OCI-LY7 (cell line): ENCODE results near the gene CSRNP3. TPM values are rescaled to one million over a fixed set of nuclear protein-coding genes. Genes with fewer than 3 reads are reported as not detected.

Source experiments
- BruUV-seq: library from RNA; stranded (reverse); fragments of 400-500 nt; replicated peaks from 2 replicates; lab custom pipeline; 2021; lab: Mats Ljungman, UMichigan
- CTCF ChIA-PET: fragments of 300-600 bp; sonication (Branson Sonifier 250); formaldehyde crosslinking; loops from one replicate; lab custom pipeline; 2022; ENCODE audit warnings: antibody characterized with exemption; ENCODE audit not compliant: unreplicated experiment; lab: Charles Lee
- POLR2A ChIA-PET: fragments of 300-600 bp; sonication (Branson Sonifier 250); formaldehyde crosslinking; loops from one replicate; lab custom pipeline; 2022; ENCODE audit warnings: antibody characterized with exemption; lab: Charles Lee
- DNase-seq: peaks from one replicate; pipeline ENCODE4 v3.0.0-alpha.2; 2015; ENCODE audit warnings: low spot score
- H2AFZ ChIP-seq: fragments of 200-600 bp; sonication (generic), shearing (Covaris generic); 2 replicates; pipeline ENCODE4 v1.6.1; 2014; ENCODE audit warnings: mild to moderate bottlenecking, antibody characterized with exemption, low read length, moderate library complexity
- H3K27ac ChIP-seq: fragments of 200-600 bp; sonication (generic); 2 replicates; pipeline ENCODE4 v1.5.1; 2014; ENCODE audit warnings: mixed run types, low read depth, mild to moderate bottlenecking, moderate library complexity, low read length, inconsistent platforms; ENCODE audit not compliant: poor library complexity, severe bottlenecking
- H3K36me3 ChIP-seq: fragments of 200-600 bp; sonication (generic); 2 replicates; pipeline ENCODE4 v1.6.1; 2014; ENCODE audit warnings: mild to moderate bottlenecking, antibody characterized with exemption, low read length, moderate library complexity, mixed read lengths; ENCODE audit not compliant: insufficient read depth
- H3K4me1 ChIP-seq: fragments of 200-600 bp; sonication (generic); 2 replicates; pipeline ENCODE4 v1.5.1; 2014; ENCODE audit warnings: mild to moderate bottlenecking, low read length; ENCODE audit not compliant: insufficient read depth, poor library complexity, severe bottlenecking
- H3K4me2 ChIP-seq: fragments of 200-600 bp; sonication (generic); 2 replicates; pipeline ENCODE4 v1.6.1; 2014; ENCODE audit warnings: mild to moderate bottlenecking, low read length
- H3K4me3 ChIP-seq: fragments of 200-600 bp; sonication (generic); 2 replicates; pipeline ENCODE4 v1.5.1; 2014; ENCODE audit warnings: mild to moderate bottlenecking, low read depth, low read length; ENCODE audit not compliant: poor library complexity, severe bottlenecking
- H3K79me2 ChIP-seq: fragments of 200-600 bp; sonication (generic); 2 replicates; pipeline ENCODE4 v1.6.1; 2016; ENCODE audit warnings: low read depth, mild to moderate bottlenecking, low read length, moderate library complexity, mixed read lengths; ENCODE audit not compliant: insufficient read depth
- H3K9me2 ChIP-seq: fragments of 200-600 bp; sonication (generic); 2 replicates; pipeline ENCODE4 v1.6.1; 2016; ENCODE audit warnings: mild to moderate bottlenecking, low read length, mixed read lengths; ENCODE audit not compliant: insufficient read depth
- H3K9me3 ChIP-seq: fragments of 200-600 bp; sonication (generic); 2 replicates; pipeline ENCODE4 v1.6.1; 2014; ENCODE audit warnings: mild to moderate bottlenecking, mixed run types, low read length, mixed read lengths
- H4K20me1 ChIP-seq: fragments of 200-600 bp; sonication (generic); 2 replicates; pipeline ENCODE4 v1.6.1; 2014; ENCODE audit warnings: mild to moderate bottlenecking, antibody characterized with exemption, low read length, moderate library complexity, mixed read lengths; ENCODE audit not compliant: insufficient read depth
- EZH2phosphoT487 ChIP-seq: fragments of 200-600 bp; sonication (generic); IDR thresholded peaks from 2 replicates; pipeline ENCODE4 v1.6.1; 2018; ENCODE audit warnings: low read depth, borderline replicate concordance, mild to moderate bottlenecking, mixed run types, antibody characterized with exemption, low read length, moderate library complexity, mixed read lengths
- intact Hi-C: fragments of 100-400 bp; cut with micrococcal nuclease; formaldehyde crosslinking; loops from one replicate; pipeline ENCODE4 v1.10.0; 2022; ENCODE audit not compliant: unreplicated experiment
- total RNA-seq, 2 experiments: library from RNA; depleted of rRNA in 1 of 2; stranded (reverse); fragments of >200 nt in 1 of 2; shearing (Covaris generic) in 1 of 2; gene quantifications; 2 replicates each; pipeline ENCODE4 v1.2.3, GENCODE V29; 2014 to 2022
- TF ChIP-seq, protein P1 (sequence below): fragments of 200-600 bp; sonication (generic); conservative IDR thresholded peaks from 2 replicates; pipeline ENCODE4 v1.5.1; 2014; ENCODE audit warnings: mild to moderate bottlenecking, antibody characterized with exemption, low read length, moderate library complexity, mixed read lengths

The CSRNP3 gene
- total RNA-seq, 2 experiments from 2014 or later = 0.44 to 1.4 TPM

- ChIA-PET POLR2A (interaction anchor here (0.8 to 1.1 kb wide), 3 partner anchors 10 to 15 kb away, joined by 3 to 4 read pairs (median 4); no protein-coding TSS in a partner anchor), CTCF (no interaction called here)
- Histone ChIP-seq H3K9me3 (no peaks in the 10 kb centered on the region), H3K9me2 (no peaks in the 10 kb centered on the region), H3K4me1 (no peaks in the 10 kb centered on the region), H3K4me3 (no peak overlapping the region), H3K27ac (no peak overlapping the region), H3K4me2 (no peak overlapping the region), H4K20me1 (no peaks in the 10 kb centered on the region), H3K79me2 (no peaks in the 10 kb centered on the region), H3K36me3 (no peaks in the 10 kb centered on the region), H2AFZ (no peak overlapping the region)
- TF ChIP-seq, protein P1, sequence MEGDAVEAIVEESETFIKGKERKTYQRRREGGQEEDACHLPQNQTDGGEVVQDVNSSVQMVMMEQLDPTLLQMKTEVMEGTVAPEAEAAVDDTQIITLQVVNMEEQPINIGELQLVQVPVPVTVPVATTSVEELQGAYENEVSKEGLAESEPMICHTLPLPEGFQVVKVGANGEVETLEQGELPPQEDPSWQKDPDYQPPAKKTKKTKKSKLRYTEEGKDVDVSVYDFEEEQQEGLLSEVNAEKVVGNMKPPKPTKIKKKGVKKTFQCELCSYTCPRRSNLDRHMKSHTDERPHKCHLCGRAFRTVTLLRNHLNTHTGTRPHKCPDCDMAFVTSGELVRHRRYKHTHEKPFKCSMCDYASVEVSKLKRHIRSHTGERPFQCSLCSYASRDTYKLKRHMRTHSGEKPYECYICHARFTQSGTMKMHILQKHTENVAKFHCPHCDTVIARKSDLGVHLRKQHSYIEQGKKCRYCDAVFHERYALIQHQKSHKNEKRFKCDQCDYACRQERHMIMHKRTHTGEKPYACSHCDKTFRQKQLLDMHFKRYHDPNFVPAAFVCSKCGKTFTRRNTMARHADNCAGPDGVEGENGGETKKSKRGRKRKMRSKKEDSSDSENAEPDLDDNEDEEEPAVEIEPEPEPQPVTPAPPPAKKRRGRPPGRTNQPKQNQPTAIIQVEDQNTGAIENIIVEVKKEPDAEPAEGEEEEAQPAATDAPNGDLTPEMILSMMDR = no peak
- no peak for TF ChIP-seq EZH2phosphoT487
- intact Hi-C loops = no loop called here
- no TSS peak for BruUV-seq
- DNase-seq = no peak
These were observed 132.5 kb downstream of the CSRNP3 start for GRCh38 chr2:165601928-165602521.

DNA sequence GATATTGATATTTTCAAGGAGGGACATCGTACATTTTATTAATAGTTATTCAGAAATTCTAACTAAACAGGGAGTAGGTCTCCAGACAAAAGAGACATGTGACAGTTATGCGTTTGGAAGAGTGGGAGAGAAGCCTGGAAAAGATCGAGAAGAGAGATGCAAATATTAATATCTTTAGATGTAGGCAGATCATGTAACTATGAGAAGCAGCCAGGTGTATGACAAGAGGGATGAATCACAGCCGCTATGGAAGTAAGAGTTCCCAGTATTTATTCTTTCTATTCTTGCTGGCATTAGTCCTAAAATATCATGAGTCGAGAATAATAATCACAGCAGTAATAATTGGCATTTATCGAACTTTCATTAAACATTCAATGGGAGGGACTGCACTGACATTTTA lies 140.2 kb downstream of the CSRNP3 start:
- BruUV-seq = no TSS peak
- intact Hi-C loops = no loop called here
- H4K20me1 ChIP-seq = no peaks in the 10 kb centered on the region
- no peak for DNase-seq
- POLR2A ChIA-PET = interaction anchor here (0.7 to 1.3 kb wide), 3 partner anchors 21 to 125 kb away, joined by 3 to 4 read pairs (median 3); no protein-coding TSS in a partner anchor
- TF ChIP-seq, protein P1 = no peak
- no peak for TF ChIP-seq EZH2phosphoT487
- no peak overlapping the region for H3K4me2 ChIP-seq
- no peaks in the 10 kb centered on the region for H3K9me3 ChIP-seq
- no peaks in the 10 kb centered on the region for H3K36me3 ChIP-seq
- peaks cover 4% of the 10 kb centered on the region for H3K4me1 ChIP-seq
- H3K9me2 ChIP-seq = no peaks in the 10 kb centered on the region
- CTCF ChIA-PET = no interaction called here
- no peaks in the 10 kb centered on the region for H3K79me2 ChIP-seq
- no peak overlapping the region for H3K4me3 ChIP-seq
- H3K27ac ChIP-seq = no peak overlapping the region
- 0 out of 2 replicates have a peak overlapping the region, but pooled peaks have one; percentile 15 for H2AFZ ChIP-seq

- ChIA-PET CTCF (no interaction called here), POLR2A (interaction anchor here (1.3 kb wide), 1 partner anchor 22 kb away, joined by 4 read pairs; no protein-coding TSS in a partner anchor)
- H3K9me3 ChIP-seq = no peaks in the 10 kb centered on the region
- TF ChIP-seq EZH2phosphoT487 = no peak
- TF ChIP-seq, protein P1 = no peak
- no peak for DNase-seq
- no peak overlapping the region; the same call in 1 of the 2 replicates for H3K4me2 ChIP-seq
- H4K20me1 ChIP-seq = no peaks in the 10 kb centered on the region
- no peaks in the 10 kb centered on the region for H3K9me2 ChIP-seq
- no peak overlapping the region for H3K27ac ChIP-seq
- no peak overlapping the region for H3K4me3 ChIP-seq
- H3K4me1 ChIP-seq = peaks cover 4% of the 10 kb centered on the region
- no TSS peak for BruUV-seq
- intact Hi-C loops = no loop called here
- H3K79me2 ChIP-seq = no peaks in the 10 kb centered on the region
- no peaks in the 10 kb centered on the region for H3K36me3 ChIP-seq
- no peak overlapping the region for H2AFZ ChIP-seq
These were observed 141.1 kb downstream of the CSRNP3 start for GRCh38 chr2:165610591-165611029.
